22Rv1 (cell line): ENCODE measurements around the gene OR8B3.

Experiments used
- CTCF ChIP-seq: fragments of 450-650 bp; IDR thresholded peaks from 2 replicates; pipeline ENCODE4 v1.5.1; 2017; ENCODE audit warnings: mild to moderate bottlenecking
- ZFX ChIP-seq: fragments of 450-650 bp; IDR thresholded peaks from 2 replicates; pipeline ENCODE4 v1.6.1; 2017; ENCODE audit warnings: antibody characterized with exemption, borderline replicate concordance

DNA sequence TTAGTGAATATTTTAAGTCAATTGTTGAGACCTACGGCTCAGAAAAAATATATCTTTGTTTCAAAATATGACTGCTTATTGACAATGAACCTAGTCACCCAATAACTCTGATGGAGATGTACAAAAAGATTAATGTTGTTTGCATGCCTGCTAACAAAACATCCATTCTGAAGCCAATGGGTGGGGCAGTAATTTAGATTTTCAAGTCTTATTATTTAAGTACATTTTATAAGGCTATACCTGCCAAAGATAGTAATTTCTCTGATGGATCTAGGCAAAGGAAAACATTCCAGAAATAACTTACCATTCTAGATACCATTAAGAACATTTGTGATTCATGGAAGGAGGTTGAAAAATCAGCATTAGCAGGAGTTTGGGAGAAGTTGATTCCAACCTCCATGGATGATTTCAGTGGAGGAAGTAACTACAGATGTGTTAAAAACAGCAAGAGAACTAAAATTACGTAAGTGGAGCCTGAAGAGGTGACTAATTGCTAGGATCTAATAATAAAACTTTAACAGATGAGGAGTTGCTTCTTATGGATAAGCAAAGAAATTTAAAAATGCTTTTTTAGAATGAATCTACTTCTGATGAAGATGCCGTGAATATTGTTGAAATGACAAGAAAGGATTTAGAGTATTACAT, 52.4 kb downstream of the OR8B3 start:
- TF ChIP-seq CTCF (no peak), ZFX (no peak)
